Panc1 (cell line): ENCODE data around the gene SDK1.

Experiments used
- POLR2AphosphoS5 ChIP-seq: IDR thresholded peaks from 2 replicates; pipeline ENCODE4 v1.6.1; 2012; ENCODE audit warnings: mild to moderate bottlenecking, low read depth, low read length, moderate library complexity
- SIN3A ChIP-seq: IDR thresholded peaks from 2 replicates; pipeline ENCODE4 v1.6.1; 2012; ENCODE audit warnings: low read depth, mild to moderate bottlenecking, low read length, moderate library complexity, borderline replicate concordance; ENCODE audit not compliant: insufficient read depth
- TCF7L2 ChIP-seq: IDR thresholded peaks from 2 replicates; pipeline ENCODE4 v1.6.1; 2011; ENCODE audit warnings: mild to moderate bottlenecking, low read depth, low read length, inconsistent platforms
- TF ChIP-seq, protein P1 (sequence below): fragments of 450-650 bp; IDR thresholded peaks from 2 replicates; pipeline ENCODE4 v1.5.1; 2017; ENCODE audit warnings: mild to moderate bottlenecking
- TF ChIP-seq, protein P2 (sequence below), 2 experiments: IDR thresholded peaks; 2 replicates each; pipeline ENCODE4 v1.6.1; 2011 to 2012; ENCODE audit warnings: low read depth in 2 of 2, control low read depth in 1 of 2, low read length in 1 of 2, mild to moderate bottlenecking in 1 of 2, moderate library complexity in 1 of 2; ENCODE audit not compliant: insufficient read depth in 1 of 2

DNA sequence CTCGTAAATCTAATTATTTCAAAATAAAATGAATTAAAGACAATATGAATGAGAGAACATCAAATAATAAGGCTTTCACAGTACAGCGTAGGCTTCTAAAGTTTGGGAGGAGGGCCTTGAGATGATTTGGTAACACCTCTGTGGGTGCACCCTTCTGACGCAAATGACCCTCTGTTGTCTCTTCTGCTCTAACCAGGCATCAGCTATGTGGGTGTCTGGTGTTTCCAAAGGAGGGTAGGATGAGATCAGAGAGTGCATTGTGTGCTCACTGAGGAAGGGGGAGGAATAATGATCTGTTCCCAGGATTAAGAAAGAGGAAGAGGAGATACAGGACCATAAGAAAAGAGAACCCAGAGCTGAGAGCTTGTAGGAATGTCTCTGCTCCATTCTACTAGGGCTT, 420.4 kb downstream of the SDK1 start:
- TF ChIP-seq, protein P1, sequence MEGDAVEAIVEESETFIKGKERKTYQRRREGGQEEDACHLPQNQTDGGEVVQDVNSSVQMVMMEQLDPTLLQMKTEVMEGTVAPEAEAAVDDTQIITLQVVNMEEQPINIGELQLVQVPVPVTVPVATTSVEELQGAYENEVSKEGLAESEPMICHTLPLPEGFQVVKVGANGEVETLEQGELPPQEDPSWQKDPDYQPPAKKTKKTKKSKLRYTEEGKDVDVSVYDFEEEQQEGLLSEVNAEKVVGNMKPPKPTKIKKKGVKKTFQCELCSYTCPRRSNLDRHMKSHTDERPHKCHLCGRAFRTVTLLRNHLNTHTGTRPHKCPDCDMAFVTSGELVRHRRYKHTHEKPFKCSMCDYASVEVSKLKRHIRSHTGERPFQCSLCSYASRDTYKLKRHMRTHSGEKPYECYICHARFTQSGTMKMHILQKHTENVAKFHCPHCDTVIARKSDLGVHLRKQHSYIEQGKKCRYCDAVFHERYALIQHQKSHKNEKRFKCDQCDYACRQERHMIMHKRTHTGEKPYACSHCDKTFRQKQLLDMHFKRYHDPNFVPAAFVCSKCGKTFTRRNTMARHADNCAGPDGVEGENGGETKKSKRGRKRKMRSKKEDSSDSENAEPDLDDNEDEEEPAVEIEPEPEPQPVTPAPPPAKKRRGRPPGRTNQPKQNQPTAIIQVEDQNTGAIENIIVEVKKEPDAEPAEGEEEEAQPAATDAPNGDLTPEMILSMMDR: no peak
- TF ChIP-seq, protein P2, sequence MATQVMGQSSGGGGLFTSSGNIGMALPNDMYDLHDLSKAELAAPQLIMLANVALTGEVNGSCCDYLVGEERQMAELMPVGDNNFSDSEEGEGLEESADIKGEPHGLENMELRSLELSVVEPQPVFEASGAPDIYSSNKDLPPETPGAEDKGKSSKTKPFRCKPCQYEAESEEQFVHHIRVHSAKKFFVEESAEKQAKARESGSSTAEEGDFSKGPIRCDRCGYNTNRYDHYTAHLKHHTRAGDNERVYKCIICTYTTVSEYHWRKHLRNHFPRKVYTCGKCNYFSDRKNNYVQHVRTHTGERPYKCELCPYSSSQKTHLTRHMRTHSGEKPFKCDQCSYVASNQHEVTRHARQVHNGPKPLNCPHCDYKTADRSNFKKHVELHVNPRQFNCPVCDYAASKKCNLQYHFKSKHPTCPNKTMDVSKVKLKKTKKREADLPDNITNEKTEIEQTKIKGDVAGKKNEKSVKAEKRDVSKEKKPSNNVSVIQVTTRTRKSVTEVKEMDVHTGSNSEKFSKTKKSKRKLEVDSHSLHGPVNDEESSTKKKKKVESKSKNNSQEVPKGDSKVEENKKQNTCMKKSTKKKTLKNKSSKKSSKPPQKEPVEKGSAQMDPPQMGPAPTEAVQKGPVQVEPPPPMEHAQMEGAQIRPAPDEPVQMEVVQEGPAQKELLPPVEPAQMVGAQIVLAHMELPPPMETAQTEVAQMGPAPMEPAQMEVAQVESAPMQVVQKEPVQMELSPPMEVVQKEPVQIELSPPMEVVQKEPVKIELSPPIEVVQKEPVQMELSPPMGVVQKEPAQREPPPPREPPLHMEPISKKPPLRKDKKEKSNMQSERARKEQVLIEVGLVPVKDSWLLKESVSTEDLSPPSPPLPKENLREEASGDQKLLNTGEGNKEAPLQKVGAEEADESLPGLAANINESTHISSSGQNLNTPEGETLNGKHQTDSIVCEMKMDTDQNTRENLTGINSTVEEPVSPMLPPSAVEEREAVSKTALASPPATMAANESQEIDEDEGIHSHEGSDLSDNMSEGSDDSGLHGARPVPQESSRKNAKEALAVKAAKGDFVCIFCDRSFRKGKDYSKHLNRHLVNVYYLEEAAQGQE (IDR thresholded peaks at IDR 0.05; ENCODE audit: insufficient read depth in 1 of 2, low read depth in 2 of 2, low read length in 1 of 2): no peak
- no peak for TF ChIP-seq POLR2AphosphoS5
- no peak for TF ChIP-seq SIN3A
- no peak for TF ChIP-seq TCF7L2
